Adrenal gland (tissue), 12 donors: ENCODE measurements around the gene DYNC2LI1. TPM values are rescaled to one million over a fixed set of nuclear protein-coding genes. Genes with fewer than 3 reads are reported as not detected.

Experiments used
- DNase-seq, 7 donors: peaks; one replicate each; pipeline ENCODE4 v3.0.0-alpha.2; 2019 to 2020
- H3K27ac ChIP-seq, 5 donors: fragments of 200-600 bp; sonication (generic) in 4 of 5; 1 replicate in 3 of 5; 2 replicates in 2 of 5; pipeline versions ENCODE4 v1.5.1 to v1.8.0; 2016 to 2020; ENCODE audit warnings: mild to moderate bottlenecking in 1 of 5
- H3K27me3 ChIP-seq: fragments of 200-600 bp; 2 replicates; pipeline ENCODE4 v1.8.0; 2021
- H3K36me3 ChIP-seq, 2 donors: fragments of 200-600 bp; replicated peaks in 1 of 2; 1 replicate in 1 of 2; 2 replicates in 1 of 2; pipeline versions ENCODE4 v1.5.1 to v1.8.0; 2018 to 2022
- H3K4me1 ChIP-seq, 2 donors: fragments of 200-600 bp; replicated peaks in 1 of 2; 1 replicate in 1 of 2; 2 replicates in 1 of 2; pipeline versions ENCODE4 v1.5.1 to v1.8.0; 2018 to 2021
- H3K4me3 ChIP-seq, 4 donors: fragments of 200-600 bp; sonication (generic) in 3 of 4; one replicate each; pipeline ENCODE4 v1.5.1; 2016 to 2018
- H3K9me3 ChIP-seq, 3 donors: fragments of 200-600 bp; sonication (generic) in 1 of 3; replicated peaks in 1 of 3; 1 replicate in 2 of 3; 2 replicates in 1 of 3; pipeline versions ENCODE4 v1.5.1 to v1.8.0; 2016 to 2021
- POLR2A ChIP-seq, 2 donors: fragments of 450-650 bp; IDR thresholded peaks; one replicate each; pipeline ENCODE4 v1.6.1; 2017; ENCODE audit warnings: antibody characterized with exemption in 2 of 2, mild to moderate bottlenecking in 2 of 2, moderate library complexity in 1 of 2
- WGBS, 4 donors: extraction: QIAGEN DNeasy Blood & Tissue Kit in 2 of 4; methylation state at CpG; one replicate each; pipeline versions ENCODE4 v1.1.5 to v1.1.7; 2013 to 2017; 5-methylcytosine and 5-hydroxymethylcytosine counted together
- intact Hi-C, 2 donors: fragments of 100-400 bp; cut with DNase I; formaldehyde crosslinking; loops; one replicate each; pipeline versions ENCODE4 v1.14.1 to v1.15.0; 2022 to 2023
- polyA plus RNA-seq, 3 donors: library from polyadenylated mRNA; stranded (reverse); fragments of 200-250 nt in 2 of 3; fragments of 350-450 nt in 1 of 3; fragmentation: Illumina TruSeq in 1 of 3; extraction: RNeasy Lipid Tissue Mini Kit (QIAGEN cat#74804) in 1 of 3; gene quantifications; one replicate each; pipeline ENCODE4 v1.2.3, GENCODE V29; 2013 to 2014
- total RNA-seq, 9 donors: library from RNA; depleted of rRNA in 4 of 9; stranded (reverse); fragments of >200 nt in 4 of 9; fragments of 120-200 nt in 1 of 9; fragmentation: NEBNext Ultra II Directional in 1 of 9; extraction: Animal tissue kit (Norgen Biotek cat#: 25700) in 1 of 9; gene quantifications; one replicate each; pipeline versions ENCODE4 v1.1.0 to v1.2.4, GENCODE V29; 2013 to 2023
- TF ChIP-seq, protein P1 (sequence below), 6 experiments: fragments of 450-650 bp in 4 of 6; fragments of 200-600 bp in 2 of 6; sonication (generic) in 1 of 6; IDR thresholded peaks; 1 replicate in 5 of 6; 2 replicates in 1 of 6; pipeline versions ENCODE4 v1.5.1 to v1.8.0; 2016 to 2021; ENCODE audit warnings: antibody characterized with exemption in 6 of 6, mild to moderate bottlenecking in 2 of 6, moderate library complexity in 1 of 6
- donor health status: healthy with polysubstance abuse.
- donor health status: Bipolar disorder and iron deficiency.
- donor health status: DM: yes; HTN: yes; CAD: no.
- donor health status: DM: no; HTN: no; CAD: no.
- donor health status: DM: no; HTN: no; CAD: no.
- donor health status: DM: yes; HTN: yes; CAD: no.

Gene DYNC2LI1
- total and polyA plus RNA-seq, 12 donors = 16.9 to 80.5 (median 30.5) TPM

DNA sequence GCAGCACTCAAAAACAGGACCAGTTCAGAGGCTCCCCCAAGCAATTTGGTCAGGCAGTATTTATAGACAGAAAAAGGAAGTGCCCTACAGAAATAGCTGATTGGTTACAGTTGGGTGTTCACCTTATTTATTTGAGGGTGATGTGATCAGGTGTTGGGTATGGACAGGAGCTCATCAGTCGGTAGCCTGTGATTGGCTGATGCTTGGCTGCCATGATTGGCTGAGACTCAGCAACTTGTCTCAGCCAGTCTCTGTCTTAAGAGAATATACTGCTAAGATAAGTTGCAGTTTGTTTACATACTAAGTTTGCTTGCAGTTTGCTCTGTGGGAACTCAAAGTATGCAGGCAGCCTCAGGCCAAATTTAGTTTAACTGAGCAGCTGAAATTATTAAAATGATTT, 74.4 kb downstream of the DYNC2LI1 start:
- H3K36me3 ChIP-seq = no peaks in the 10 kb centered on the region
- WGBS, 4 donors = 76 to 83% (median 80%) methylated on average over 1 of the region's 1 CpG
- no peak for TF ChIP-seq POLR2A (IDR thresholded peaks at IDR 0.05)
- TF ChIP-seq, protein P1, sequence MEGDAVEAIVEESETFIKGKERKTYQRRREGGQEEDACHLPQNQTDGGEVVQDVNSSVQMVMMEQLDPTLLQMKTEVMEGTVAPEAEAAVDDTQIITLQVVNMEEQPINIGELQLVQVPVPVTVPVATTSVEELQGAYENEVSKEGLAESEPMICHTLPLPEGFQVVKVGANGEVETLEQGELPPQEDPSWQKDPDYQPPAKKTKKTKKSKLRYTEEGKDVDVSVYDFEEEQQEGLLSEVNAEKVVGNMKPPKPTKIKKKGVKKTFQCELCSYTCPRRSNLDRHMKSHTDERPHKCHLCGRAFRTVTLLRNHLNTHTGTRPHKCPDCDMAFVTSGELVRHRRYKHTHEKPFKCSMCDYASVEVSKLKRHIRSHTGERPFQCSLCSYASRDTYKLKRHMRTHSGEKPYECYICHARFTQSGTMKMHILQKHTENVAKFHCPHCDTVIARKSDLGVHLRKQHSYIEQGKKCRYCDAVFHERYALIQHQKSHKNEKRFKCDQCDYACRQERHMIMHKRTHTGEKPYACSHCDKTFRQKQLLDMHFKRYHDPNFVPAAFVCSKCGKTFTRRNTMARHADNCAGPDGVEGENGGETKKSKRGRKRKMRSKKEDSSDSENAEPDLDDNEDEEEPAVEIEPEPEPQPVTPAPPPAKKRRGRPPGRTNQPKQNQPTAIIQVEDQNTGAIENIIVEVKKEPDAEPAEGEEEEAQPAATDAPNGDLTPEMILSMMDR (IDR thresholded peaks at IDR 0.05) = no peak

DNA sequence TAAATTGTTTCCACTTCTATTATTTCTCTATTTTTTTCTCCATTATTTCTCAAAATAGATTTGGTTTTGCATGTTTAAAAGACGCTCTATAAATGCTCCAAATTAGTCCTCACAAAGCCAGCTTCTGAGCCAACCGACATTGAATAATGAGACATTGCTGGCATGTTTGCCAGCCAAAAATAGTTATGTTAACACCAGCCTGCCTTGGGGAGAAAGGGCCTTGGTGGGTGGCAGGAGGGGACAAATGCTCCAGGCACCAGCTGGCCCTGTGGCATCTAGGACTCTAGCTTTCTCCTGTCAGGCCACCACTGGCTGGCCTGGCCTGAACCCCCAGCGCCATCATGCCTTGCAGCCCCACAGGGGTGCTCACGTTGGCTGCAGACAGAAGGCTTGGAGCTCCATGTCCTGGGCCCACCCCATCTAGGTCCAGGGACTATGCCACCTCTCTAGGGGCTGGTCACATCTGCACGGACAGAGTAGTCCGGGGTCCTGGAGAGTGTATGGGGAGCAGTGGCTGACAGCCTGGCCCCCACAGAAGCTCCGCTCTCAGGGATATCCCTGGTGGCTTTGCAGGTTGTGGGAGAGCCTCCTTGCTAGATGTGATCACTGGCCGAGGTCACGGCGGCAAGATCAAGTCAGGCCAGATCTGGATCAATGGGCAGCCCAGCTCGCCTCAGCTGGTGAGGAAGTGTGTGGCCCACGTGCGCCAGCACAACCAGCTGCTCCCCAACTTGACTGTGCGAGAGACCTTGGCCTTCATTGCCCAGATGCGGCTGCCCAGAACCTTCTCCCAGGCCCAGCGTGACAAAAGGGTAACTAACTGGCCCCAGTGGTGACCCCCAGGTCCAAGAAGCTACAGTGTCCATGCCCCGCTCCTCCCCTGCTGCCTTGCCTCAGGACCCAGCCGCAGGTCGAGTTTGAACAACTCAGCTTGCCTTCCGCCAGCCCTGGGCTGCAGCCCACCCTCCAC, 77.5 kb downstream of the DYNC2LI1 start:
- DNase-seq = peak in 1 of 7 donors; percentile 30
- H3K27me3 ChIP-seq = peaks cover 15% of the 10 kb centered on the region
- H3K4me1 ChIP-seq = no peaks in the 10 kb centered on the region
- no peaks in the 10 kb centered on the region for H3K36me3 ChIP-seq
- no peak for TF ChIP-seq POLR2A (IDR thresholded peaks at IDR 0.05)
- TF ChIP-seq, protein P1 (IDR thresholded peaks at IDR 0.05) = no peak
- intact Hi-C loops = no loop called here
- H3K9me3 ChIP-seq = no peaks in the 10 kb centered on the region
- WGBS, 4 donors = 90 to 97% (median 92%) methylated on average over 13 to 20 of the region's 20 CpGs
- no peak overlapping the region for H3K4me3 ChIP-seq
- no peak overlapping the region for H3K27ac ChIP-seq

More for the DNA sequence above, 74.4 kb downstream of the DYNC2LI1 start:
- Histone ChIP-seq H3K4me1 (no peaks in the 10 kb centered on the region), H3K27me3 (peaks cover 6% of the 10 kb centered on the region), H3K27ac (no peak overlapping the region), H3K9me3 (no peaks in the 10 kb centered on the region), H3K4me3 (no peak overlapping the region)
- no peak for DNase-seq
- intact Hi-C loops = no loop called here

GRCh38 chr2:43852196-43852730, 78.4 kb downstream of the DYNC2LI1 start:
- peak in 1 of 7 donors; percentile 11 for DNase-seq
- H3K27ac ChIP-seq = no peak overlapping the region
- WGBS, 4 donors = 88 to 95% (median 94%) methylated on average over 16 to 21 of the region's 21 CpGs
- intact Hi-C loops = no loop called here
- TF ChIP-seq, protein P1 (IDR thresholded peaks at IDR 0.05) = no peak
- no peak for TF ChIP-seq POLR2A (IDR thresholded peaks at IDR 0.05)
- peaks cover 15% of the 10 kb centered on the region for H3K27me3 ChIP-seq
- H3K4me3 ChIP-seq = no peak overlapping the region
- H3K4me1 ChIP-seq = no peaks in the 10 kb centered on the region
- H3K36me3 ChIP-seq = no peaks in the 10 kb centered on the region
- H3K9me3 ChIP-seq = no peaks in the 10 kb centered on the region
